ENCODE measurements around the gene CFAP57.

Gene CFAP57

DNA sequence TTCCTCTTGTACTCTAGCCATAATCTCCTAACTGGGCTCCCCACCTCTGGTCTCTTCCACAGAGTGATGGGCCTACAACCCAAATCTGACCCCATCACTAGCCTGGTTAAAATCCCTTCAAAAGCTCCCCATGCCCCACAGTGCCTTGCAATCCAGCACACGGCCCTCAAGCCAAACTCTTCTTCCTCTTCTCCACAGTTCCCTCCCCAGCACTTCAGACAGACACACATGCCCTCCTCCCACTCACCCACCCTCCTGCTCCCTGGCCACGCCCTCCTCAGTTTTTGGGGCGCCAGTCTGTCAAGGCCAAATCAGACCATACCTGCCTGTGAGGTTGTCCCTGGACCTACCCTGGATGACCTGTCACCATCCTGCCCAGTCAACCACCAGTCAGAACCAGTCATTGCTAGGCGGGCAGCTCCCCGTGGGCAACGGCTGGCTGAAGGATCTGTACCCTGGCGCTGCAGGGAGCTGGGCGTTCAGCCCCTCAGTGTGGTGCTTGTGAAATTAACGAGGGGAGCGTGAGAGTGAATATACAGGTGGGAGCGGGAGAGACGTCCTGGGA is 112.5 kb downstream of the CFAP57 start:
- TF ChIP-seq, protein P1, sequence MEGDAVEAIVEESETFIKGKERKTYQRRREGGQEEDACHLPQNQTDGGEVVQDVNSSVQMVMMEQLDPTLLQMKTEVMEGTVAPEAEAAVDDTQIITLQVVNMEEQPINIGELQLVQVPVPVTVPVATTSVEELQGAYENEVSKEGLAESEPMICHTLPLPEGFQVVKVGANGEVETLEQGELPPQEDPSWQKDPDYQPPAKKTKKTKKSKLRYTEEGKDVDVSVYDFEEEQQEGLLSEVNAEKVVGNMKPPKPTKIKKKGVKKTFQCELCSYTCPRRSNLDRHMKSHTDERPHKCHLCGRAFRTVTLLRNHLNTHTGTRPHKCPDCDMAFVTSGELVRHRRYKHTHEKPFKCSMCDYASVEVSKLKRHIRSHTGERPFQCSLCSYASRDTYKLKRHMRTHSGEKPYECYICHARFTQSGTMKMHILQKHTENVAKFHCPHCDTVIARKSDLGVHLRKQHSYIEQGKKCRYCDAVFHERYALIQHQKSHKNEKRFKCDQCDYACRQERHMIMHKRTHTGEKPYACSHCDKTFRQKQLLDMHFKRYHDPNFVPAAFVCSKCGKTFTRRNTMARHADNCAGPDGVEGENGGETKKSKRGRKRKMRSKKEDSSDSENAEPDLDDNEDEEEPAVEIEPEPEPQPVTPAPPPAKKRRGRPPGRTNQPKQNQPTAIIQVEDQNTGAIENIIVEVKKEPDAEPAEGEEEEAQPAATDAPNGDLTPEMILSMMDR (conservative IDR thresholded peaks at IDR 0.05; ENCODE audit: control insufficient read depth, insufficient read depth, low read depth, low read length): no peak
- no peak for DNase-seq (ENCODE audit: low read depth)
- H3K4me3 ChIP-seq (ENCODE audit: control insufficient read depth, low read depth, low read length): no peak overlapping the region

DNA sequence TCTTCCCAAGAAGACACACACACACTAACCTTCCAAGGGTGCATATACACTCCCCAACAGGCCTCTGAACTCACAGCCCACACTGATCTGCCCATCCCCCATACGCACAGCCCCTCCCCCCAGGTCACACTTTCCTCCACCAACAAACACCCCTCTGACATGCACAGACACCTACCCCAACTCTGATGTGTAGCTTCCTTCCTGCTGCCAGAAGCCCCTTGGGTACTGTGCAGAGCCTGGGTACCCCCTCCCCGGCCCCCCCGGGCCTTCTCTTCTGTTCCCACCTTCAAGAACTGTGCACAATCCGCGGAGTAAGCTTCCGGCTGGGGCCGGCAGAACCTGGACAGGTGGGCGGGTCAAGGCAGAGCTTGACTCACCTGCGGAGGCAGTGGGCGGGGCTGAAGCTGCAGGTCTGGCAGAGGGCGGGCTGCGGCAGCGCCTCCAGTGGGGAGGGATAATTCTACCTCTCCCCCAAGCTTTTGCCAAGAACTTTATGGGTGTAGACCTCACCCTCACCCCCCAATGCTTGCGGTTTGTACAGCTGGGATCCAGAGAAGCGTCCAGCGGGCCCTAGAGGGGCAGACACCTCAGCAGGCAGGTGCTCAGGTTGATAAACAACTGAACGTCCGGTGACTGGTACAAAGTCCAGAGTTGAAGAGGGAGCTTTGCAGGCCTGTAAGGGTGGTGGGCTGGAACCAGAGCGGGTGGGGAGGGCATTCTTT is 113.3 kb downstream of the CFAP57 start, which contains the start of gene C1orf210:
C1orf210 (minus strand) TSS at position 313 of the 722 bp plus-strand sequence. CDS start 2,311 bp downstream, outside the sequence.
- H3K4me3 ChIP-seq (ENCODE audit: control insufficient read depth, low read depth, low read length): no peak within 1 kb of the TSS
- TF ChIP-seq, protein P1 (conservative IDR thresholded peaks at IDR 0.05; ENCODE audit: control insufficient read depth, insufficient read depth, low read depth, low read length): no peak
- DNase-seq (ENCODE audit: low read depth): no peak

DNA sequence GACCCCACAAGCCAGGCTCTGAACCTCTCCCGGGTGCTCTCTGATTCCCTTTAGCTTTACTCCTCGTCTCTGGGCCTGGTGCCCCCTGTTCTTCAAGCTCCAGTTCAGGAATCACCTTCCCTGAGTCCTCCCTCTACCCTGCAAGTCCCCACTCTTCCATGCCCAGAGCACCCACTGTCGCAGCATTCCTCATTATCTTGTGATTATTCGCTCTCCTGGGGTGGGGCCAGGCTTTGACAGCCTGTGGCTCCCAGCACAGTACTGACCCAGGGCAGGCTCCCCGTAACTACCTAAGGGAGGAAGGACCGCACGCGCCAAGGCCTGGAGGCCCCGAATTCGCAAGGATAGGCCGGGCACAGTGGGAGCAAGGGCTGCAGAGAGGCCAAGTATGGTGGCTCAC is 114.0 kb downstream of the CFAP57 start:
- no peak for DNase-seq (ENCODE audit: low read depth)
- no peak overlapping the region for H3K4me3 ChIP-seq (ENCODE audit: control insufficient read depth, low read depth, low read length)
- TF ChIP-seq, protein P1 (conservative IDR thresholded peaks at IDR 0.05; ENCODE audit: control insufficient read depth, insufficient read depth, low read depth, low read length): no peak

DNA sequence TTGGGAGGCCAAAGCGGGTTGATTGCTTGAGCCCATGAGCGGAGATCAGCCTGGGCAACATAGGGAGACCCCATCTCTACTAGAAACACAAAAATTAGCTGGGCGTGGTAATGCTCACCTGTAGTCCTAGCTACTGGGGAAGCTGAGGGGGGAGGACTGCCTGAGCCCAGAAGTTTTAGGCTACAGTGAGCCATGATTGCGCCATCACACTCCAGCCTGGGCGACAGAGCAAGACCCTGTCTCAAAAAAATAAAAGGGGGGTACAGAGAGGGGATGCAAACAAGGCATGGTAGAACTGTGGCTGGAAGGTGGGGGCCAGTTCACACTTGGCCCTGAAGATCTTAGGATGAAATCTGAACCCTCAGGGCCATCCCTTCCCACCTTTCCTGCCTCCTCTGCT is 114.4 kb downstream of the CFAP57 start:
- no peak overlapping the region for H3K4me3 ChIP-seq (ENCODE audit: control insufficient read depth, low read depth, low read length)
- TF ChIP-seq, protein P1 (conservative IDR thresholded peaks at IDR 0.05; ENCODE audit: control insufficient read depth, insufficient read depth, low read depth, low read length): no peak
- no peak for DNase-seq (ENCODE audit: low read depth)

DNA sequence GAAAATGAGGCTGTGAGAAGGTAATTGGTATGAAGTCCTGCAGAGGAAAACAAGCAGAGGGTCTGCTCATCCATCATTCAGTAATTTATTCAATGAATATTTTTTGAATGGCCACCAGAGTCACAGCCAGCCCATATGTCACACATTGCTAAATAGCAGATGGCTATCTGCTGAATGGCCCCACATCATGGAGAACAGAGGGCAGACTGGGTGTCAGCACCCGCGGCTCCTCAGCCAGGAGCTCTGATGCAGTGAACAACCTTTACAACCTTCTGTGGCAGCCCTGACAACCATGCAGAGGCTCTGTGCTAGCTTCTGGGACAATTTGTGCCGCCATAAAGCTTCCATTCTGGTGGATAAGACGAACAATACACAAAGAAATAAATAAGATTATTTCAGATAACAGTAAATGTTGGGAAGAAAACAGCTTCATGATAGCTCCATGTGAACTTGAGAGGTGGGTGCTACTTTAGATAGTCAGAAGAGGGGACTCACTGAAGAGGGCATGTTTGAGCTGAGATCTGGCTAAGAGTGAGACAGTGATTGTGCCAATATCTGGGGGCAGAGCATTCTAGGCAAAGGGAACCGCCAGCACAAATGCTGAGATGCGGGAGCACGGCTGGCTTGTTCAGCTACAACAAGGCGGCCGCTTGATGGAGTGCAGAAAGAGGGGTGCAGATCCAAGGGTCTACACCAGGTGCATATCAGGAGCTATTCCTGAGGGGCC is 116.1 kb downstream of the CFAP57 start:
- H3K4me3 ChIP-seq (ENCODE audit: control insufficient read depth, low read depth, low read length): no peak overlapping the region
- TF ChIP-seq, protein P1 (conservative IDR thresholded peaks at IDR 0.05; ENCODE audit: control insufficient read depth, insufficient read depth, low read depth, low read length): no peak
- DNase-seq (ENCODE audit: low read depth): no peak

DNA sequence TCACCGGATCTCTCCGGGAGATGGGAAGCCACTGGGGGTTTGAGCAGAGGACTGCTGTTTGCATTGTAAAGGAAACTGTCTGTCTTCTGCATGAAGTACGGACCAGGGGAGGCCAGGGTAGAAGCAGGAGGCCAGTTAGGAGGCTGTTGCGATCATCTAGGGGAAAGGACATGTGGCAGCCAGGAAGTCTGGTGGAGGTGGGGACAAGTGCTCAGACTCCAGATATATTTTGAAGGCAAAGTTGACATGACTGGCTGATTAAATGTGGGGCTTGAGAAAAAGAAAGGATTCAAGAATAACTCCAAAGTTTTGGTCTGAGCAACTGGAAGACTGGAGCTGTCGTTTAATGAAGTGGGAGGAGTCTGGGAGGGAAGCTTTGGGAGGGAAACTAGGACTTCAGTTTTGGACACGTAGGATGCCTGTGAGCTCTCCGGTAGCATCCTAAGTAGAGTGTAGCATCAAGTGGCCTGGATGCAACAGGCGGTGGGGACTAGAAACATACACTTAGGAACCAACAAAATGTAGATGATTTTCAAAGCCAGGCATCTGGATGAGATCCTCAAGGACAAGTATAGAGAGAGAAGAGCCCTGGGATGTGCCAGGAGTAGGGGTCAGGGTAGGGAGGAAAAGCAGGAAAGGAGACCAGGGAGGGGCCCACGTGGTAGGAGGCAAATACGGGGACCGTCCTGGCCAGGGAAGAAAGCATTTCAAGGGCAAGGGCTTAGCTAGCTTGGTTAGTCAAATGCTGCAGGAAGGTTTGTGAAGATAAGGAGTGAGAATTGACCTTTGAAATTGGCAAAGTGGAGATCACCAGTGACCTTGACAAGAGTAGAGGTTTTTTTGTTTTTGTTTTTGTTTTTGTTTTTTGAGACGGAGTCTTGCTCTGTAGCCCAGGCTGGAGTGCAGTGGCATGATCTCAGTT is 116.9 kb downstream of the CFAP57 start:
- no peak overlapping the region for H3K4me3 ChIP-seq (ENCODE audit: control insufficient read depth, low read depth, low read length)
- TF ChIP-seq, protein P1 (conservative IDR thresholded peaks at IDR 0.05; ENCODE audit: control insufficient read depth, insufficient read depth, low read depth, low read length): no peak
- DNase-seq (ENCODE audit: low read depth): no peak

All from fibroblast of mammary gland (primary cell).